ENCODE data around the gene NLRC5.

NLRC5 gene

DNA sequence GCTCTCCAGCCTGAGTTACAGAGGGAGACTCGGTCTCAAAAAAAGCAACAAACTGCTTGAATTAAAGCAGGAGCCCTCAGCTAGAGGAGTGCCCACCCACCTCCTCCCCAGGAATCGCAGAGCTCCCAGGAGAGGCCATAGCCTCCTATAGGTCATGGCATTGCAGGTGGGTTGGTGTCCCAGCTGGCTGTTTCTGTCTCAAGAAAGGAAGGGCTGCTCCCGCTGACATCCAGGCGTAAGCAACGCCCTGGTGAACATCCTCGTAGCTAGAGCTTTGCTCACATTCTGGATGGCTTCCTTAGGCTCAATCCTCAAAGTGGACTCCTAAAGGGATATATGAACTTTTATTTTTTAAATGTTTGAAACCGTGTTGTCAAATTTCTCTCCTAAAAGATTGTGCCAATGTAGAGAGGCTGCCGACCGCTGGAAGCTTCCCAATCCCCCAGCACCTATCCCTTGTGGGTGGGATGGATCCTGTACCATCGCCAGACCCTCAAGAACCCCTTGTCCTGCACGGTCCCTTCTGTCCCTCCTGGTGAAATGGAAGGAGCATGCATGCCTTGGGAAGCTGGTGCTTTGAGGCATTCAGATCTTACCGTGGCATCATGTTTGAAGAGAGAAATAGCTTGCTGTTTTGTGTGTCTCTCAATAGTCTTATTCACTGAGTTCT is 5.9 kb downstream of the NLRC5 start:
- Histone ChIP-seq H3K36me3 (ENCODE audit: control insufficient read depth, insufficient read depth, low read length, severe bottlenecking) (no peaks in the 10 kb centered on the region), H3K9me3 (ENCODE audit: control insufficient read depth, low read length) (no peaks in the 10 kb centered on the region), H3K4me1 (ENCODE audit: control insufficient read depth, insufficient read depth, low read length) (peaks cover 31% of the 10 kb centered on the region), H3K4me3 (ENCODE audit: low read length) (no peak overlapping the region), H3K27me3 (replicated peaks; ENCODE audit: control insufficient read depth, insufficient read depth, low read length) (no peaks in the 10 kb centered on the region), H3K9ac (ENCODE audit: low read length) (no peak overlapping the region)
- no peak for DNase-seq (ENCODE audit: low read depth)

DNA sequence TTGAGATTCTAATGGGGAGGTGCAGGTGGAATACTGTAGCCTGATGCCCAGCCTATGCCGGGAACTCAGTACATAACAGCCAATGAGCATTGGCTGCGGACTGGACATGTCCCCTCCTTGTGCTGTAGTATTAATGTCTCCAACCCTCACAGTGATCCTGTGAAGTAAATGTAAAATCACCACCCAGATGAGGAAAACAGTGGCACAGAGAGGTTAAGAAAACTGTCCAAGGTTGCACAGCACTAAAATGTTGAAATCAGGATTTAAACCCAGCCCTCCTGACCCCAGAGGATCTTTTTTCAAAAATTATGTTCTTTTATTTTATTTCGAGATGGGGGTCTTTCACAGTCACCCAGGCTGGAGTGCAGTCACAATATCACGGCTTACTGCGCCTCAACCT is 7.9 kb downstream of the NLRC5 start:
- Histone ChIP-seq H3K9me3 (ENCODE audit: control insufficient read depth, low read length) (no peaks in the 10 kb centered on the region), H3K27me3 (replicated peaks; ENCODE audit: control insufficient read depth, insufficient read depth, low read length) (no peaks in the 10 kb centered on the region), H3K36me3 (ENCODE audit: control insufficient read depth, insufficient read depth, low read length, severe bottlenecking) (no peaks in the 10 kb centered on the region), H3K9ac (ENCODE audit: low read length) (no peak overlapping the region), H3K4me1 (ENCODE audit: control insufficient read depth, insufficient read depth, low read length) (peaks cover 22% of the 10 kb centered on the region), H3K4me3 (ENCODE audit: low read length) (no peak overlapping the region)
- DNase-seq (ENCODE audit: low read depth) = no peak

GRCh38 chr16:56997931-56998330 is 8.6 kb downstream of the NLRC5 start:
- H3K4me3 ChIP-seq (ENCODE audit: low read length) = no peak overlapping the region
- peaks cover 22% of the 10 kb centered on the region for H3K4me1 ChIP-seq (ENCODE audit: control insufficient read depth, insufficient read depth, low read length)
- DNase-seq (ENCODE audit: low read depth) = no peak
- no peak overlapping the region for H3K9ac ChIP-seq (ENCODE audit: low read length)
- no peaks in the 10 kb centered on the region for H3K27me3 ChIP-seq (replicated peaks; ENCODE audit: control insufficient read depth, insufficient read depth, low read length)
- H3K36me3 ChIP-seq (ENCODE audit: control insufficient read depth, insufficient read depth, low read length, severe bottlenecking) = no peaks in the 10 kb centered on the region
- no peaks in the 10 kb centered on the region for H3K9me3 ChIP-seq (ENCODE audit: control insufficient read depth, low read length)

DNA sequence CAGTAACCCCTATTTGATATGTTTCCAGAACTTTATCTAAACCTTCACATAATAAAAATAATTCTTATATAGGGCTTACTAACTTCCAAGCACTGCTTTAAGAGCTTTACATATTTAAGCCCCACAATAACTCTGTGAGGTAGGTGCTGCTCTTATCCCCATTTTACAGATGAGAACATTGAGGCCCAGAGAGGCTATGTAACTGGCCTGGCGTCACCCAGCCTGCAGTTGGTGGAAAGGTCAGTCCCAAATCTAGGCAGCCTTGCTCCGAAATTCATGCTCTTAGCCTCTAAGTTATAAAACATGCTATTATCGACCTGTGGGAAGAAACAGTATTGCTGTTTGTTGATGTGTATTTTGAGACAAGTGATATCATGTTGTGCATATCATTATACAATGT is 9.0 kb downstream of the NLRC5 start:
- H3K9ac ChIP-seq (ENCODE audit: low read length) = no peak overlapping the region
- no peak for DNase-seq (ENCODE audit: low read depth)
- H3K27me3 ChIP-seq (replicated peaks; ENCODE audit: control insufficient read depth, insufficient read depth, low read length) = no peaks in the 10 kb centered on the region
- no peak overlapping the region for H3K4me3 ChIP-seq (ENCODE audit: low read length)
- H3K36me3 ChIP-seq (ENCODE audit: control insufficient read depth, insufficient read depth, low read length, severe bottlenecking) = no peaks in the 10 kb centered on the region
- no peaks in the 10 kb centered on the region for H3K9me3 ChIP-seq (ENCODE audit: control insufficient read depth, low read length)
- peaks cover 22% of the 10 kb centered on the region for H3K4me1 ChIP-seq (ENCODE audit: control insufficient read depth, insufficient read depth, low read length)

- no peaks in the 10 kb centered on the region for H3K9me3 ChIP-seq (ENCODE audit: control insufficient read depth, low read length)
- peaks cover 22% of the 10 kb centered on the region for H3K4me1 ChIP-seq (ENCODE audit: control insufficient read depth, insufficient read depth, low read length)
- no peak overlapping the region for H3K9ac ChIP-seq (ENCODE audit: low read length)
- H3K36me3 ChIP-seq (ENCODE audit: control insufficient read depth, insufficient read depth, low read length, severe bottlenecking) = no peaks in the 10 kb centered on the region
- no peaks in the 10 kb centered on the region for H3K27me3 ChIP-seq (replicated peaks; ENCODE audit: control insufficient read depth, insufficient read depth, low read length)
- no peak for DNase-seq (ENCODE audit: low read depth)
- H3K4me3 ChIP-seq (ENCODE audit: low read length) = no peak overlapping the region
Measured at GRCh38 chr16:56998861-56999260, 9.5 kb downstream of the NLRC5 start.

- Histone ChIP-seq H3K36me3 (ENCODE audit: control insufficient read depth, insufficient read depth, low read length, severe bottlenecking) (no peaks in the 10 kb centered on the region), H3K9me3 (ENCODE audit: control insufficient read depth, low read length) (no peaks in the 10 kb centered on the region), H3K4me1 (ENCODE audit: control insufficient read depth, insufficient read depth, low read length) (peaks cover 22% of the 10 kb centered on the region), H3K27me3 (replicated peaks; ENCODE audit: control insufficient read depth, insufficient read depth, low read length) (no peaks in the 10 kb centered on the region), H3K9ac (ENCODE audit: low read length) (peak overlapping the region; percentile 21), H3K4me3 (ENCODE audit: low read length) (no peak overlapping the region)
- no peak for DNase-seq (ENCODE audit: low read depth)
Measured at GRCh38 chr16:56999409-57000270, 10.3 kb downstream of the NLRC5 start.

DNA sequence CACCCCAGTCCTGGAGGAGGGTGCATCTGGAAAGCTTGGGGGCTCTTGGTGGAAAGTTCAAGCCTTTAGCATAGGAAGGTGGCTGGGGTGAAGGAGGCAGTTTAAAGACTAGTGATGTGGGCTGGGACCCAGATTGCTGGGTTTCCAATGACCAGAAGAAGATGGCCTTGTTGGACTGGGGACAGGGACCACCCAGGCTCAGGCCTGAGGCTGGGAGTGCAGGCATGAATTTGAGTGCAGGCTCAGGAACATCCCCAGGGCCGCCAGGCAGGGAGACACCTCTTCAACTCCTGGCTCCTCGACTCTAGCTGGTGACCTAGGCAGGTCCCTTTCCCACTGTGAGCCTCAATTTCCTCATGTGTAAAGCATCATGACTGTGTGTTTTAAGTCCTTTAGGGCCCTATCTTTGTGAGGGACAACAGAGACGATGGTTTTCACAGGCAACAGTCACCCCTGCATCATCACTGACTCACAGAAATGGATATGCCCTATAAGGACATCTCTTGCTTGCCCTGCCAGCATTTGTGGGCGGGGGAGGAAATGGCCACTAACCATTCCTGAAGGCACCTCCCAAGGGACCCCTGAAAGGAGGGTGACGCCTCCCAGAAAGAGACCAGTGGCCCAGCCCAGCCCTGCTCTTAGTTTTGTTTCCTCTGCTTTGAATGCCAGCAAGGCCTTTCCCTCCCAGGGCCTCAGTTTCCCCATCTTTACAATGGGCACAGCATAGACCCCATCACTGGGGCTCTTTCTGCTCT is 11.1 kb downstream of the NLRC5 start:
- peaks cover 22% of the 10 kb centered on the region for H3K4me1 ChIP-seq (ENCODE audit: control insufficient read depth, insufficient read depth, low read length)
- H3K27me3 ChIP-seq (replicated peaks; ENCODE audit: control insufficient read depth, insufficient read depth, low read length) = no peaks in the 10 kb centered on the region
- DNase-seq (ENCODE audit: low read depth) = peak; percentile 58
- H3K9ac ChIP-seq (ENCODE audit: low read length) = peak overlapping the region; percentile 21
- no peak overlapping the region for H3K4me3 ChIP-seq (ENCODE audit: low read length)
- no peaks in the 10 kb centered on the region for H3K9me3 ChIP-seq (ENCODE audit: control insufficient read depth, low read length)
- H3K36me3 ChIP-seq (ENCODE audit: control insufficient read depth, insufficient read depth, low read length, severe bottlenecking) = no peaks in the 10 kb centered on the region

GRCh38 chr16:57001026-57001679 is 11.8 kb downstream of the NLRC5 start:
- Histone ChIP-seq H3K4me3 (ENCODE audit: low read length) (no peak overlapping the region), H3K9ac (ENCODE audit: low read length) (no peak overlapping the region), H3K9me3 (ENCODE audit: control insufficient read depth, low read length) (no peaks in the 10 kb centered on the region), H3K27me3 (replicated peaks; ENCODE audit: control insufficient read depth, insufficient read depth, low read length) (no peaks in the 10 kb centered on the region), H3K36me3 (ENCODE audit: control insufficient read depth, insufficient read depth, low read length, severe bottlenecking) (no peaks in the 10 kb centered on the region), H3K4me1 (ENCODE audit: control insufficient read depth, insufficient read depth, low read length) (peaks cover 22% of the 10 kb centered on the region)
- DNase-seq (ENCODE audit: low read depth) = no peak

DNA sequence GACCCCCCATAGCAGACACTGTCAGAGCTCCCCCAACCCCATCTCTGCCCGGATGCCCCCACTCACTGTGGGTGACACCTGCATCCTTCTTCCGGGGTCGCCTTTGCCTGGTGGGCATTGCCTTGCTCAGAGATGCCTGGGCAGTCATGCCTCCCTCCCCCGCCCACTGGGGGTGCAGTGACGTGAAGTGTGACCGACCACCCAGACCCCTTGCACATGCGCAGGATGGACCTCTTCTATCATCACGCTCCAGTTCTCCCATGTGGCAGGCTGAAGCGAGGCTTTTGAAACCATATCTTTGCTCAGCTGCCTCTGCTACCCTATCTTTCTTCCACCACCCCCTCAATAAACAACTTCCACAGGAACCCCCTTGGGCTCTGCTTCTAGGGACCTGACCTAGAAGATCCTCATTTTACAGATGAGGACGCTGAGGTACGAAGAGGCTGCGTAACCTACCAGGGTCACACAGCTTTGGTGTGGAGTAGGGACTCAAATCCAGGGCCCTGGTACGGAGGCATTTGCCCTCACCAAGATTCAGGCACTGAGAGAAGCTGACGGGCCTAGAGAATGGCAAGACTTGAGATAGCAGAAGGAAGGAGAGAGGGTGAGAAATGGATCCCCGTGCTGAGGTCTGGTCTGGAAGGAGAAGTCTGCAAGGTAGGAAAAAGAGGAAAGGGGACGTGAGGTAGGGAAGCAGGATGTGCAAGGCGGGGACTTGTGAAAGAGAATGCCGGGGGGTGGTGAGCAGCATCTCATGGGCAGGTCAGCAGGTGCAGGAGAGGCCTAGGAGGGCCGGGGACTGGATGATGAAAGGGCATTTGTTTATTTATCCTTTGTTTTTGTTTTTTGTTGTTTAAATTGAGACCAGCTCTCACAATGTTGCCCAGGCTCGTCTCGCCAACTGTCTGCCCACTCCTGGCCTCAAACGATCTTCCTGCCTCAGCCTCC is 14.4 kb downstream of the NLRC5 start:
- H3K4me3 ChIP-seq (ENCODE audit: low read length) = no peak overlapping the region
- no peak for DNase-seq (ENCODE audit: low read depth)
- no peaks in the 10 kb centered on the region for H3K27me3 ChIP-seq (replicated peaks; ENCODE audit: control insufficient read depth, insufficient read depth, low read length)
- H3K9me3 ChIP-seq (ENCODE audit: control insufficient read depth, low read length) = no peaks in the 10 kb centered on the region
- peaks cover 22% of the 10 kb centered on the region for H3K4me1 ChIP-seq (ENCODE audit: control insufficient read depth, insufficient read depth, low read length)
- no peaks in the 10 kb centered on the region for H3K36me3 ChIP-seq (ENCODE audit: control insufficient read depth, insufficient read depth, low read length, severe bottlenecking)
- no peak overlapping the region for H3K9ac ChIP-seq (ENCODE audit: low read length)
